ENCODE results near the gene SCYL3.

DNA sequence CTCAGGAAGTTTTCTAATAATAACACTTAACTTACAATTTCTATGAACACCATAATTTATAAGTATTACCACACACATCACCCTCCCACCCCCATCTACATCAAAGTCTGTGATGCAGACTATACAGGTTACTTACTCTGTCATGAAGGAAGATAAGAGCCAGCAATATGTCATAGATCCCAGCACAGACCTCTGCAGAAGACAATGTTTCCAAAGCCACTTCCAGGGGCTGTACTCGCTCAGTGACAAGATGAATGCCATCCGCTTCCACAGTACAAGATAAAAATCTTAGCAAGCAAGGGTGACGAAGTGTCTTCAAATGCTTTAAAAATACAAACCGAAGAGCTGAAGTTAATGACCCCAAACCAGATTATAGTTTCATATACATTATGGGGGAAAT, 15.2 kb downstream of the SCYL3 start:
- no peak for TF ChIP-seq CTCF (IDR thresholded peaks at IDR 0.05)
- TF ChIP-seq EP300 (IDR thresholded peaks at IDR 0.05; ENCODE audit: low read depth) = no peak
